ENCODE results near the gene MAD1L1. TPM values are rescaled to one million over a fixed set of nuclear protein-coding genes. Genes with fewer than 3 reads are reported as not detected.
"Not testable (repeated sequence)": the region's sequence is repeated elsewhere in the genome, so short reads cannot be mapped to it uniquely, and the experiment has no call there.

The MAD1L1 gene
- total RNA-seq, 4 donors from 2014 or later, result 18.4 to 39.1 (median 25.7) TPM

- no peak for TF ChIP-seq CTCF (IDR thresholded peaks at IDR 0.05)
- DNase-seq (ENCODE audit: low spot score) (no peak), ATAC-seq (ENCODE audit: low FRiP score) (no peak)
These were observed 234.6 kb downstream of the MAD1L1 start for GRCh38 chr7:1998146-1998545.

- DNase-seq (ENCODE audit: low spot score) (no peak), ATAC-seq (ENCODE audit: low FRiP score) (no peak)
- TF ChIP-seq CTCF (IDR thresholded peaks at IDR 0.05), result no peak
These were observed 235.1 kb downstream of the MAD1L1 start for GRCh38 chr7:1997537-1998076.

- DNase-seq (ENCODE audit: low spot score), result no peak
- TF ChIP-seq CTCF (IDR thresholded peaks at IDR 0.05), result no peak
- no peak for ATAC-seq (ENCODE audit: low FRiP score)
These were observed 235.9 kb downstream of the MAD1L1 start for GRCh38 chr7:1996816-1997215.

GRCh38 chr7:1995911-1996420, 236.8 kb downstream of the MAD1L1 start:
- ATAC-seq (ENCODE audit: low FRiP score); DNase-seq (ENCODE audit: low spot score): not testable (repeated sequence)

GRCh38 chr7:1995426-1995825, 237.3 kb downstream of the MAD1L1 start:
- DNase-seq (ENCODE audit: low spot score) (no peak), ATAC-seq (ENCODE audit: low FRiP score) (no peak)
- TF ChIP-seq CTCF (IDR thresholded peaks at IDR 0.05), result no peak

- DNase-seq (ENCODE audit: low spot score), result no peak
These were observed 237.8 kb downstream of the MAD1L1 start for GRCh38 chr7:1994931-1995330.

More at GRCh38 chr7:1994931-1995330, 237.8 kb downstream of the MAD1L1 start:
- ATAC-seq (ENCODE audit: low FRiP score), result no peak
- no peak for TF ChIP-seq CTCF (IDR thresholded peaks at IDR 0.05)
